ENCODE results near the gene ABCF2. TPM values are rescaled to one million over a fixed set of nuclear protein-coding genes. Genes with fewer than 3 reads are reported as not detected.

Gene ABCF2
- total RNA-seq, 1 donor from 2014 or later, result 47.3 TPM

GRCh38 chr7:151269511-151269910 lies 42.5 kb upstream of the ABCF2 start:
- Mint-ChIP-seq H3K27me3 (peaks cover 8% of the 10 kb centered on the region), H3K27ac (no peak overlapping the region), H3K9me3 (no peaks in the 10 kb centered on the region), H3K36me3 (ENCODE audit: low read depth) (no peaks in the 10 kb centered on the region), H3K4me3 (no peak overlapping the region), H3K4me1 (no peaks in the 10 kb centered on the region)
- DNase-seq (no peak), ATAC-seq (ENCODE audit: low read depth) (no peak)
- TF ChIP-seq, protein P1, sequence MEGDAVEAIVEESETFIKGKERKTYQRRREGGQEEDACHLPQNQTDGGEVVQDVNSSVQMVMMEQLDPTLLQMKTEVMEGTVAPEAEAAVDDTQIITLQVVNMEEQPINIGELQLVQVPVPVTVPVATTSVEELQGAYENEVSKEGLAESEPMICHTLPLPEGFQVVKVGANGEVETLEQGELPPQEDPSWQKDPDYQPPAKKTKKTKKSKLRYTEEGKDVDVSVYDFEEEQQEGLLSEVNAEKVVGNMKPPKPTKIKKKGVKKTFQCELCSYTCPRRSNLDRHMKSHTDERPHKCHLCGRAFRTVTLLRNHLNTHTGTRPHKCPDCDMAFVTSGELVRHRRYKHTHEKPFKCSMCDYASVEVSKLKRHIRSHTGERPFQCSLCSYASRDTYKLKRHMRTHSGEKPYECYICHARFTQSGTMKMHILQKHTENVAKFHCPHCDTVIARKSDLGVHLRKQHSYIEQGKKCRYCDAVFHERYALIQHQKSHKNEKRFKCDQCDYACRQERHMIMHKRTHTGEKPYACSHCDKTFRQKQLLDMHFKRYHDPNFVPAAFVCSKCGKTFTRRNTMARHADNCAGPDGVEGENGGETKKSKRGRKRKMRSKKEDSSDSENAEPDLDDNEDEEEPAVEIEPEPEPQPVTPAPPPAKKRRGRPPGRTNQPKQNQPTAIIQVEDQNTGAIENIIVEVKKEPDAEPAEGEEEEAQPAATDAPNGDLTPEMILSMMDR (IDR thresholded peaks at IDR 0.05), result no peak
- intact Hi-C loops (cut with micrococcal nuclease), result no loop called here
- ChIA-PET CTCF (interaction anchor here (1.3 kb wide), 1 partner anchor 24 kb away, joined by 3 read pairs; no protein-coding TSS in a partner anchor), POLR2A (no interaction called here)

DNA sequence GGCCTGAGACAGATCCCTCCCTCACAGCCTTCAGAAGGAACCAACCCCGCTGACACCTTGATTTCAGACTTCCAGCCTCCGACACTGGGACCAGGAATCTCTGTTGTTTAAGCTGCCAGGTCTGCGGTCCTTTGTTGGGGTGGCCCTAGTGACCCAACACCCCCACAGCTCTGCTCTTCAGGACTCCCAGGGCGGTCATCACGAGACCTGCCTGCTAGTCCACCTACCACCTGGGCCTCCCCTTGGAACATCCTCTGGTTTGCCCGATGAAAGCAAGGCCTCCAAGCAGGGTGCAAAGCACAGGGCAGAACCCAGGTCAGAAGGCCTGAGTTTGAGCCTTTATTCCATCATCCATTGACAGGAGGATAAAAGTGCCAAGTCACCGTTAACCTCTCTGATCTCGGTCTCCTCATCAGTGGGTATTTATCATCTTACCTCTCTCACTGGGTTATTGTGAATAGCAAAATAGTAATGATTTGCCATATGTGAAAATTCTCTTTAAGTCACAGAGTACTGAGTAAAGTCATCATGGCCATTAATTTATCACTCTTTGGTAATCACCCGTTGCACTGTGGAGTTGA lies 38.4 kb upstream of the ABCF2 start:
- ATAC-seq (ENCODE audit: low read depth) (no peak), DNase-seq (no peak)
- H3K27ac Mint-ChIP-seq, result no peak overlapping the region
- POLR2A ChIA-PET, result no interaction called here
- intact Hi-C loops (cut with micrococcal nuclease), result no loop called here
- no peak overlapping the region for H3K4me3 Mint-ChIP-seq
- TF ChIP-seq, protein P1 (IDR thresholded peaks at IDR 0.05), result no peak
- no peaks in the 10 kb centered on the region for H3K36me3 Mint-ChIP-seq (ENCODE audit: low read depth)
- H3K9me3 Mint-ChIP-seq, result no peaks in the 10 kb centered on the region
- H3K4me1 Mint-ChIP-seq, result no peaks in the 10 kb centered on the region
- peaks cover 19% of the 10 kb centered on the region for H3K27me3 Mint-ChIP-seq
- CTCF ChIA-PET, result no interaction called here

GRCh38 chr7:151264615-151265014 lies 37.6 kb upstream of the ABCF2 start:
- no peaks in the 10 kb centered on the region for H3K36me3 Mint-ChIP-seq (ENCODE audit: low read depth)

GRCh38 chr7:151261529-151261928 lies 34.5 kb upstream of the ABCF2 start:
- Mint-ChIP-seq H3K4me1 (no peaks in the 10 kb centered on the region), H3K36me3 (ENCODE audit: low read depth) (no peaks in the 10 kb centered on the region), H3K27ac (no peak overlapping the region), H3K9me3 (no peaks in the 10 kb centered on the region), H3K4me3 (no peak overlapping the region), H3K27me3 (peaks cover 37% of the 10 kb centered on the region)
- CTCF ChIA-PET, result no interaction called here
- intact Hi-C loops (cut with micrococcal nuclease), result no loop called here
- DNase-seq, result no peak
- TF ChIP-seq, protein P1 (IDR thresholded peaks at IDR 0.05), result no peak
- no peak for ATAC-seq (ENCODE audit: low read depth)
- POLR2A ChIA-PET, result no interaction called here

More at GRCh38 chr7:151264615-151265014, 37.6 kb upstream of the ABCF2 start:
- H3K9me3 Mint-ChIP-seq, result no peaks in the 10 kb centered on the region
- TF ChIP-seq, protein P1 (IDR thresholded peaks at IDR 0.05), result no peak
- H3K27ac Mint-ChIP-seq, result no peak overlapping the region
- intact Hi-C loops (cut with micrococcal nuclease), result no loop called here
- ATAC-seq (ENCODE audit: low read depth) (no peak), DNase-seq (no peak)
- POLR2A ChIA-PET, result interaction anchor here (0.6 kb wide), 1 partner anchor 12 kb away, joined by 3 read pairs; no protein-coding TSS in a partner anchor
- no peaks in the 10 kb centered on the region for H3K4me1 Mint-ChIP-seq
- peaks cover 19% of the 10 kb centered on the region for H3K27me3 Mint-ChIP-seq
- CTCF ChIA-PET, result no interaction called here
- no peak overlapping the region for H3K4me3 Mint-ChIP-seq

GRCh38 chr7:151260883-151261282 lies 33.9 kb upstream of the ABCF2 start:
- TF ChIP-seq, protein P1 (IDR thresholded peaks at IDR 0.05), result no peak
- intact Hi-C loops (cut with micrococcal nuclease), result no loop called here
- DNase-seq (no peak), ATAC-seq (ENCODE audit: low read depth) (no peak)
- POLR2A ChIA-PET, result no interaction called here
- H3K4me1 Mint-ChIP-seq, result no peaks in the 10 kb centered on the region
- H3K27me3 Mint-ChIP-seq, result peaks cover 41% of the 10 kb centered on the region
- H3K27ac Mint-ChIP-seq, result no peak overlapping the region
- no peaks in the 10 kb centered on the region for H3K9me3 Mint-ChIP-seq
- no peak overlapping the region for H3K4me3 Mint-ChIP-seq
- CTCF ChIA-PET, result interaction anchor here (0.7 kb wide), 1 partner anchor 17 kb away, joined by 3 read pairs; no protein-coding TSS in a partner anchor
- H3K36me3 Mint-ChIP-seq (ENCODE audit: low read depth), result no peaks in the 10 kb centered on the region

Data from activated B cell treated with CpG ODN at 0.5 μM for 24 hours (primary cell).